Measurements from ENCODE around the gene NEMF.
A peak's percentile ranks its signal among the peaks of the same experiment; 100 is the strongest.
"Not testable (repeated sequence)": the region's sequence is repeated elsewhere in the genome, so short reads cannot be mapped to it uniquely, and the experiment has no call there.

Gene NEMF
- total RNA-seq: 129 reads per million, percentile 87 among the genes with 10 or more reads in this experiment

- peak; percentile 75 for DNase-seq
Observed at GRCh38 chr14:49852301-49853157, at the start of gene NEMF. TSS of gene NEMF (minus strand) at chr14:49852788. CDS start at chr14:49852753, 35 bp downstream.

- DNase-seq: no peak
Observed at GRCh38 chr14:49900973-49901372, 48.4 kb upstream of the NEMF start.

GRCh38 chr14:49898485-49898884 lies 45.9 kb upstream of the NEMF start:
- DNase-seq: no peak

- no peak for DNase-seq
Observed at GRCh38 chr14:49897965-49898364, 45.4 kb upstream of the NEMF start.

GRCh38 chr14:49897414-49897813 lies 44.8 kb upstream of the NEMF start:
- no peak for DNase-seq

GRCh38 chr14:49896966-49897365 lies 44.4 kb upstream of the NEMF start:
- no peak for DNase-seq

GRCh38 chr14:49896272-49896671 lies 43.7 kb upstream of the NEMF start:
- not testable (repeated sequence) for DNase-seq

- DNase-seq: no peak
Observed at GRCh38 chr14:49895480-49895879, 42.9 kb upstream of the NEMF start.

- not testable (repeated sequence) for DNase-seq
Observed at GRCh38 chr14:49894214-49895107, 41.9 kb upstream of the NEMF start.

GRCh38 chr14:49893309-49894213 lies 41.0 kb upstream of the NEMF start:
- peak; percentile 62 for DNase-seq

GRCh38 chr14:49892636-49893308 lies 40.2 kb upstream of the NEMF start, which contains the start of gene ARF6:
TSS of gene ARF6 (plus strand) at chr14:49893082. CDS start at chr14:49893737, 655 bp downstream.
- peak; percentile 90 for DNase-seq

- DNase-seq: peak; percentile 34
Observed at GRCh38 chr14:49892301-49892635, 39.7 kb upstream of the NEMF start.

- no peak for DNase-seq
Observed at GRCh38 chr14:49888293-49888692, 35.7 kb upstream of the NEMF start.

- no peak for DNase-seq
Observed at GRCh38 chr14:49886523-49886922, 33.9 kb upstream of the NEMF start.

GRCh38 chr14:49882826-49883694 lies 30.5 kb upstream of the NEMF start:
- DNase-seq: no peak

- no peak for DNase-seq
Observed at GRCh38 chr14:49881350-49882001, 28.9 kb upstream of the NEMF start.

- no peak for DNase-seq
Observed at GRCh38 chr14:49880267-49881064, 27.9 kb upstream of the NEMF start.

GRCh38 chr14:49879646-49880204 lies 27.1 kb upstream of the NEMF start:
- DNase-seq: peak; percentile 35

GRCh38 chr14:49876563-49877127 lies 24.1 kb upstream of the NEMF start:
- no peak for DNase-seq

Measured in effector CD4-positive, alpha-beta T cell (primary cell).